ENCODE measurements around the gene RAB6B.

The RAB6B gene

GRCh38 chr3:133895208-133896001 is at the start of gene RAB6B:
Gene RAB6B, minus strand, starts transcription at chr3:133895882. Its CDS starts 416 bp downstream, at chr3:133895466.
- DNase-seq, result peak; percentile 69

GRCh38 chr3:133944641-133945380 is 49.1 kb upstream of the RAB6B start:
- DNase-seq, result no peak

GRCh38 chr3:133944181-133944580 is 48.5 kb upstream of the RAB6B start:
- no peak for DNase-seq

DNA sequence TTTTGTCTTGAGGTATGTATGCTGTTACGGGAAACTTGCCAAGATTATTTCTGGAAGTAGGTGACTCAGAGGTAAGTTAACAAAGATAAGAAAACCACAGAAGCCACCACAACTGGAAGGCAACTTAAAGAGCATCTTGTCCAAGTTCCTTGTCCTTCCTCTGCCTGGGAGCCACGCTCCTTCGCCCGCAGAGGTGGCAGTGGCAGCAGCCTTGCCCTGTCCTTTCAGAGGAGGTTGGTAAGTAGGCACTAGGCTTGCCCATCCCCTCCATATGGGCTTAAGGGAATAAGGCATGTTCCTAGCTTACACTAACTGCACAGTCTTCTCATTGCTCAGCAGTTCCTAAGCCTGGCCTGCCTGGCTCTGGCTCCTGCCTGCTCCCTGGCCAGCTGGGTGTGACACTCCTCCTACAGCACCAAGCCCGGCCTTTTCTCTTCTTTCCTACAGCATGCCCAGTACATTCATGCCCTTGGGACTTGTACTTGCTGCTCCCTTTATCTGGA is 48.0 kb upstream of the RAB6B start:
- no peak for DNase-seq

DNA sequence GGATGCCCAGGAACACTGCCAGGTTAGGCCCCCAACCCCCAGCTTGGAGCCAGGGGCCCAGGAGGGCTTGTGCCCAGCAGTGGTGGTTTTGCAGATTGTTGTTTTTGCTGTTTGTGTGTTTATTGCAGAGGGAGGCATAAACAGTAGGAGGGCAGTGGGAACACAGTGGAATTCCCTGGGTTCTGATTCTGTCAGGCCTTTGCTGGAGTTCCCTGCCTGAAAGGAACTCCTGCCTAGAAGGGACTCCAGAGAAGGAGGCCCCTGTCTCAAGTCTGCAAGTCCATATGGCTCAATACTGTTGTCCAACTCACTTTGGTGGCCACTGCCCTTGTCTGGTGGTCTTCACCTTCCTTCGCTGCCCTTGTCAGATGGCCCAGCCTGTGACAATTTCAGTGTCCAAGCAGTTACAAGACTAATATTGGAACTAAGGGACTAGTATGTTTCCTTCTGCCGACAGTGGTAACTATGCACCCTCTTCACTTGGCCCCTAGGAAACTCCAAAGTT is 47.4 kb upstream of the RAB6B start:
- no peak for DNase-seq

DNA sequence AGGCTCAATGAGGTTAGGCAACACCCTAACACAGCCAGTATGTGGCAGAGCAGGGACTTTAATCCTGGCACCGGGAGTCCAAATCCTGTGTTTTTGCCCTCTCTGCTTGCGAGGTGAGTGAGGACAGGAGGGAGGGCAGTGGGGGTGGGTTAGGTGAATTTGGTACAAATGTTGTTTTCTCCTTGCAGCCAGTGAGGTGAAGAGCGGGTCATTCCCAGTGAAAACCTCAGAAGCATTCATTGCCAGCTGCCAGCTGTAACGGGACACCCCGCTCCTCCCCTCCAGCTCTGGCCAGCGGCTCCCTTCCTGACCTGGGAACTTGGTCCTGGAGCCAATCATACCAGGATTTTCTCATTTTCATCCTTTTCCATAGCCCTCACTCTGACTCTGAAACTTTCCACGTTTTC is 45.7 kb upstream of the RAB6B start:
- no peak for DNase-seq

GRCh38 chr3:133940536-133940935 is 44.9 kb upstream of the RAB6B start:
- no peak for DNase-seq

GRCh38 chr3:133939463-133939835 is 43.8 kb upstream of the RAB6B start:
- no peak for DNase-seq

- no peak for DNase-seq
These were observed 43.2 kb upstream of the RAB6B start for GRCh38 chr3:133938770-133939462.

GRCh38 chr3:133937756-133938601 is 42.3 kb upstream of the RAB6B start:
- no peak for DNase-seq

DNA sequence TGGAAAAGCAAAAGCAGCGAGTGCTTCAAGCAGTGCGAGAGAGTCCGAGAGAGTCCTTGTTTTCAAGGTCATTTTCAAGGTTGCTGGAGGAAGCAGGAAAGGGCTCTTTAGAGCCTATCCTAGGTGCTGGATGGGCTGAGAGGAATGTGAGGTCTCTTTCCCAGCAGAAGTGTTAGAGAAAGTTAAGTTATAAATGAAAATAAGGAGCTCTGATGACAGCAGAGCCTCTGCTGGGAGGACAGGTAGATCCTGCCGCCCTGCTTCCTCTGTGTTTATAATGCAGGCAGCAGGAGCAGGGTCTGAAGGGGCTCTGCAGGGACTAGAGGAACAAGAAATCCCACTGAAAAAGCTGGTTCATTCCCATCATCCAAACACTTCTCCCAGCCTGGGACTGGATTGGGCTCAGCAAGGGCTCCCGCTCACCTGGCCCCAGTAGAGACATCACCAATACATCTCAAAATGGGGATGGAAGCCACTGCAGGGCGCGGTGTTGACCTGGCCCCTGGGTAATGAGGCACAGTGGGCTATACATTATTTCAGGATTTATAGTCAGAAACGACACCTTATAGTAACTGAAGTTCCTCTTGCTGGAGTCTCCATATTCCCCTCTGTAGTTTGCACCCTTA is 41.5 kb upstream of the RAB6B start:
- DNase-seq, result no peak

DNA sequence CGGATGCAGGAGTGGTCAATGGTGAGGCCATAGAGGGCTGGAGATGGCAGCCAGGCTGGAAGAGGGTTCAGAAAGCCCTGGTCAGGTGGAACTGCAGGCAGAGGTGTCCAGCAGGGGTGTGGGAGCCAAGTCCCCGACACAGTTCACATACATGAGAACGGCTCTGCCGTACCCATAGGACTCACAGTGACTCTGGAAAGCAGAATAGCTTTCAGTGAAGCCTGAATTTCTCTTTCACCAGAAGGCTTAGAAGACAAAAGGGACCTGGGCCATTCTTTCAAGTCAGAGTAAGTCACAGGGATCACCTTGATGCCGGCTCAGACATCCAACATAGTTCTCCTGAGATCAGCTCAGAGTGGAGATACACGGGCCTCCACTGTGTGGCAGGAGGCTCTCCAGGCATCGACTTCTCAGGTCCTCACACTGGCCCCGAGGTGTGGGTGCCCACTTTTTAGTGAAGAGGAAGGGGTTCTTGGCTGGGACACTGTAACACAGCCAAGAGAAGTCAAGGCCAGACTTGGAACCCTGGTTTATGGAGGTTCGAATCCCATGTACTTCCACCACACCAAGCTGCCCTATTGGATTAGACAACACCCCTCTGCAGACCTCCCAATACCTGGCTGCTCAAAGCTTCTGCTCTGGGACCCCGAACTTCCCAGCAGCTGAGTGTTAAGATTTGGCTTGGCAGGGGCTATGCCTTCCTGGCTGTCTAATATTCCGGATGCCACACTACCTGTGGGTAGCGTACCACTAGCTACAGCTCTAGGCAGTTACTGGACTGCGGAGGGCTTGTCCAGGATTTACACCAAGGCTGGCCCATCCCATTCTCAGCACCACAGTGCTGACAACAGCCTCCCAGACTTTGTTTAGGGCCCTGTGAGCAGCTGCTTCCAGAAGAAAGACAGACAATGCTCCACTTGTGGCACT is 40.4 kb upstream of the RAB6B start:
- no peak for DNase-seq

GRCh38 chr3:133934996-133935842 is 39.5 kb upstream of the RAB6B start:
- DNase-seq, result no peak

DNA sequence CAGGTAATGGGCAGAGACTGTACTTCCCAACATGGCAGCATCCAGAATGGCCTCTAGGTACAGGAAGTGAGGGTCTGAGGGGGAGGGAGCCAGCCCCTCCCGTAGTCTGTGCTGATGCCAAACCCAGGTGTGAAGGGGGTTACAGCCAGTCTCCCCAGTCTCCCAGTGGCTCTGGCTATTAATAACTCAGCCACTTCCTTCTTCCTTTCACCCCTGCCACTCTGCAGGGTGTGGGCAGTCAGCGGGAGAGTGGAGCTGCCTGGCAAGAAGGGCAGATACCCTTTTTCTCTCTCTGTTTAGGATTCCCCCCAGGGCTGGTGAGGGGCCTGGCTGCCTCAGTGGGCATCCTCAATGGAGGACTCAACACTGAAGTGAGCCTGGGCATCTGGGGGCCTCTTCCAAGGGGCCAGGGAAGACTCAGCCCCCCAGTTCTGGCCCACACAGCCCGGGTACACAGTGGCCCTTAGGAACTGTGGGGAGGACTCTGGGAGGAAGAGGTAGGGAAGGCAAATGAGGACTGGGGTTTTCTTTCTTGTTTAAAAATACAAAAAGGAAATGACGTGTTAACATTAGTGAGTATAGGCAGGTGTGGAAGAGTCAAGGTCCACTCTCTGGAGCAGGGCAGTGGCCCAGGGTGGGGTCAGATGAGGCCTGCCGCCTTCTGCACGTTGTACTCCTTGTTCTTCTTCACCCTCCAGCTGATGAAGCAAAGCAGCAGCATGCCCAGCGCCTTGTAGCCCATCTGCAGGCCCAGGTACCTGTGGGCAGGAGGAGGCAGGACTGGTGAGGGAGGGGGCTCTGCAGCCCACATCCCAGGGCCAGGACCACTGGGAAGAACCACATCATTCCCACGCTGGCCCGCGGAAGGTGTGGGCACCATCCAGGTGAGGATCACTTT is 38.6 kb upstream of the RAB6B start:
- DNase-seq, result no peak

- DNase-seq, result no peak
These were observed 37.7 kb upstream of the RAB6B start for GRCh38 chr3:133933097-133934024.

DNA sequence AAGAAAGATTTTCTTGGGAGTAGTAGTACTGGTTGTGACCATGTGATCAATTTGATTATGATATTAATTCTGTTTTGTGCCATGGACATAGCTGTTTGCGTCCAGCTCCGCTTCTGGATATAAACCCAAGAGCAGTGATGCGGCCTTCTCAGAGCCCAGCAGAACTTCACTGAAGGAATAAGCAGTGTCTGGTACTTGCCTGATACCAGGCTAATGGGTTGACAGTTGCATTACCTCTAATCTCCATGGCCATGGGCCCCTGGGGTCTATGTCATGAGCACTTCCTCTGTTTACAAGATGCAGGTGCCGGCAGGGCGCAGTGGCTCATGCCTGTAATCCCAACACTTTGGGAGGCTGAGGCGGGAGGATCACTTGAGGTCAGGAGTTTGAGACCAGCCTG is 36.3 kb upstream of the RAB6B start:
- no peak for DNase-seq

DNA sequence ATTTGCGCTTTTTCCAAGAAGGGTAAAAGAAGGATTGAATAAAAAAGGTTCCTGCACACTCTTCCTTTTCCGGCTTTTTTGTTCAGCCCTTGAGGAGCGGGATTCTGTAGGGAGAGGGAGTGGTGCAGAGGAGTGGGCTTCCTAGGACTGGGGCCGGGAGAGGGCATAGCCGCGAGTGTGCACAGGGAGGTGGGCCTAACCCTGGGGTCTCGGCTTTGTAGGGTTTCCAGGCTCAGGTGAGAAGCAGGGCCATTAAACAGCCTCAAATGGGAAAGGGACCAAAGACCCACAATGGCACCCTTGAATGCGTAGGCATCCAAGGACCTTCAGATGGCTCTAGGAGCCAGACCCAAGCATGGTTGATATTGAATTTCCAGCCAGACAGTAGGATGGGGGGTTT is 35.4 kb upstream of the RAB6B start:
- DNase-seq, result no peak

All from NCI-H1105 (cell line).